HepG2 (cell line): ENCODE data around the gene UBE2O. TPM values are rescaled to one million over a fixed set of nuclear protein-coding genes. Genes with fewer than 3 reads are reported as not detected.

Experiments used
- DPF2 ChIP-seq: sonication (generic); formaldehyde crosslinking; IDR thresholded peaks from 2 replicates; pipeline ENCODE4 v1.4.0; 2020; ENCODE audit warnings: mild to moderate bottlenecking, low read depth, missing genetic modification reagents, borderline replicate concordance
- FOXA1 ChIP-seq, 2 experiments: fragments of 450-650 bp in 1 of 2; sonication (generic) in 1 of 2; formaldehyde crosslinking in 1 of 2; IDR thresholded peaks; 2 replicates each; pipeline versions ENCODE4 v1.4.0 to v1.6.1; 2016 to 2020; ENCODE audit warnings: missing genetic modification reagents in 1 of 2
- FOXJ3 ChIP-seq: sonication (generic); formaldehyde crosslinking; IDR thresholded peaks from 2 replicates; pipeline ENCODE4 v1.4.0; 2020; ENCODE audit warnings: missing genetic modification reagents, mild to moderate bottlenecking, borderline replicate concordance
- HDAC1 ChIP-seq: sonication (generic); formaldehyde crosslinking; IDR thresholded peaks from 2 replicates; pipeline ENCODE4 v1.5.1; 2020; ENCODE audit warnings: mild to moderate bottlenecking, missing genetic modification reagents
- HDAC2 ChIP-seq: sonication (generic); formaldehyde crosslinking; IDR thresholded peaks from 2 replicates; pipeline ENCODE4 v1.4.0; 2020; ENCODE audit warnings: missing genetic modification reagents
- HDAC6 ChIP-seq: fragments of 200-600 bp; sonication (generic); IDR thresholded peaks from 2 replicates; pipeline ENCODE4 v1.7.0; 2017; ENCODE audit warnings: mild to moderate bottlenecking, antibody characterized with exemption, low read length, low read depth
- JUN ChIP-seq: sonication (generic); formaldehyde crosslinking; IDR thresholded peaks from 2 replicates; pipeline ENCODE4 v1.4.0; 2020; ENCODE audit warnings: mild to moderate bottlenecking, missing genetic modification reagents
- KMT2A ChIP-seq: sonication (generic); formaldehyde crosslinking; IDR thresholded peaks from 2 replicates; pipeline ENCODE4 v1.4.0; 2020; ENCODE audit warnings: missing genetic modification reagents
- PAXIP1 ChIP-seq: sonication (generic); formaldehyde crosslinking; conservative IDR thresholded peaks from 2 replicates; pipeline ENCODE4 v1.4.0; 2020; ENCODE audit warnings: mild to moderate bottlenecking, missing genetic modification reagents, moderate library complexity
- RARA ChIP-seq: IDR thresholded peaks from 2 replicates; pipeline ENCODE4 v1.6.1; 2016; ENCODE audit warnings: missing genetic modification reagents, missing compliant biosample characterization
- ZEB1 ChIP-seq: IDR thresholded peaks from 2 replicates; pipeline ENCODE4 v1.6.1; 2012; ENCODE audit warnings: mild to moderate bottlenecking, low read depth, inconsistent platforms; ENCODE audit not compliant: insufficient replicate concordance
- ZNF280D ChIP-seq: sonication (generic); formaldehyde crosslinking; IDR thresholded peaks from 2 replicates; pipeline ENCODE4 v1.5.1; 2020; ENCODE audit warnings: mild to moderate bottlenecking, missing genetic modification reagents
- ZNF503 ChIP-seq: sonication (generic); formaldehyde crosslinking; IDR thresholded peaks from 2 replicates; pipeline ENCODE4 v1.4.0; 2020; ENCODE audit warnings: missing genetic modification reagents
- polyA plus RNA-seq, 8 experiments: library from polyadenylated mRNA; depleted of rRNA in 3 of 8; stranded (reverse) in 7 of 8; unstranded in 1 of 8; fragments of >200 nt; fragmentation: Illumina TruSeq in 4 of 8; extraction: Trizol in 4 of 8; gene quantifications; 2 replicates each; pipeline versions ENCODE4 v1.2.1 to v1.2.3, GENCODE V29; 2011 to 2016; ENCODE audit warnings: low read depth in 4 of 8, missing spikeins in 1 of 8, mixed read lengths in 1 of 8; ENCODE audit not compliant: insufficient read depth in 1 of 8
- total RNA-seq, 5 experiments: library from RNA; depleted of rRNA; stranded (reverse); fragments of >200 nt; fragmentation: Illumina TruSeq; extraction: Trizol; gene quantifications; 2 replicates each; pipeline ENCODE4 v1.2.3, GENCODE V29; 2016; ENCODE audit warnings: low read depth in 1 of 5
- TF ChIP-seq, protein P1 (sequence below): IDR thresholded peaks from 2 replicates; pipeline ENCODE4 v1.6.1; 2018; ENCODE audit warnings: missing genetic modification reagents
- TF ChIP-seq, protein P2 (sequence below): sonication (generic); formaldehyde crosslinking; IDR thresholded peaks from 2 replicates; pipeline ENCODE4 v1.4.0; 2020; ENCODE audit warnings: mild to moderate bottlenecking, low read depth, missing genetic modification reagents
- TF ChIP-seq, protein P3 (sequence below): sonication (generic); formaldehyde crosslinking; IDR thresholded peaks from 2 replicates; pipeline ENCODE4 v1.5.1; 2020; ENCODE audit warnings: missing genetic modification reagents, mild to moderate bottlenecking, borderline replicate concordance

Gene UBE2O
- total and polyA plus RNA-seq, 2 of the 13 experiments (the other 11 are each of a cell fraction or from before 2014, with no cell fraction given) = 21.5 to 23.5 TPM

GRCh38 chr17:76351526-76352071 is 101.4 kb downstream of the UBE2O start (continued):
- TF ChIP-seq PAXIP1 (CRISPR knock-in tag) = peak; percentile 89
- TF ChIP-seq, protein P1, sequence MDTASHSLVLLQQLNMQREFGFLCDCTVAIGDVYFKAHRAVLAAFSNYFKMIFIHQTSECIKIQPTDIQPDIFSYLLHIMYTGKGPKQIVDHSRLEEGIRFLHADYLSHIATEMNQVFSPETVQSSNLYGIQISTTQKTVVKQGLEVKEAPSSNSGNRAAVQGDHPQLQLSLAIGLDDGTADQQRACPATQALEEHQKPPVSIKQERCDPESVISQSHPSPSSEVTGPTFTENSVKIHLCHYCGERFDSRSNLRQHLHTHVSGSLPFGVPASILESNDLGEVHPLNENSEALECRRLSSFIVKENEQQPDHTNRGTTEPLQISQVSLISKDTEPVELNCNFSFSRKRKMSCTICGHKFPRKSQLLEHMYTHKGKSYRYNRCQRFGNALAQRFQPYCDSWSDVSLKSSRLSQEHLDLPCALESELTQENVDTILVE (CRISPR knock-in tag) = peak; percentile 83; the same call in 1 of the 2 replicates
- TF ChIP-seq HDAC1 (CRISPR knock-in tag) = peak; percentile 74
- peak; percentile 33; the same call in 1 of the 2 replicates for TF ChIP-seq ZNF503 (CRISPR knock-in tag)
- TF ChIP-seq ZEB1 = peak; percentile 22
- peak; percentile 39; the same call in 1 of the 2 replicates for TF ChIP-seq DPF2 (CRISPR knock-in tag)
- peak; percentile 55; the same call in 1 of the 2 replicates for TF ChIP-seq FOXJ3 (CRISPR knock-in tag)
- TF ChIP-seq ZNF280D (CRISPR knock-in tag) = peak; percentile 46; the same call in 1 of the 2 replicates
- TF ChIP-seq RARA (CRISPR knock-in tag) = peak; percentile 69
- TF ChIP-seq HDAC6 = no peak
- TF ChIP-seq JUN (CRISPR knock-in tag) = 0 out of 2 replicates have a peak, but pooled peaks have one; percentile 6
- TF ChIP-seq KMT2A (CRISPR knock-in tag) = peak; percentile 81
- no peak for TF ChIP-seq FOXA1 (IDR thresholded peaks at IDR 0.05)
- peak; percentile 81 for TF ChIP-seq FOXA1 (CRISPR knock-in tag; IDR thresholded peaks at IDR 0.05)
- TF ChIP-seq, protein P2, sequence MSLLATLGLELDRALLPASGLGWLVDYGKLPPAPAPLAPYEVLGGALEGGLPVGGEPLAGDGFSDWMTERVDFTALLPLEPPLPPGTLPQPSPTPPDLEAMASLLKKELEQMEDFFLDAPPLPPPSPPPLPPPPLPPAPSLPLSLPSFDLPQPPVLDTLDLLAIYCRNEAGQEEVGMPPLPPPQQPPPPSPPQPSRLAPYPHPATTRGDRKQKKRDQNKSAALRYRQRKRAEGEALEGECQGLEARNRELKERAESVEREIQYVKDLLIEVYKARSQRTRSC (CRISPR knock-in tag) = 0 out of 2 replicates have a peak, but pooled peaks have one; percentile 24
- peak; percentile 77 for TF ChIP-seq HDAC2 (CRISPR knock-in tag)
- TF ChIP-seq, protein P3, sequence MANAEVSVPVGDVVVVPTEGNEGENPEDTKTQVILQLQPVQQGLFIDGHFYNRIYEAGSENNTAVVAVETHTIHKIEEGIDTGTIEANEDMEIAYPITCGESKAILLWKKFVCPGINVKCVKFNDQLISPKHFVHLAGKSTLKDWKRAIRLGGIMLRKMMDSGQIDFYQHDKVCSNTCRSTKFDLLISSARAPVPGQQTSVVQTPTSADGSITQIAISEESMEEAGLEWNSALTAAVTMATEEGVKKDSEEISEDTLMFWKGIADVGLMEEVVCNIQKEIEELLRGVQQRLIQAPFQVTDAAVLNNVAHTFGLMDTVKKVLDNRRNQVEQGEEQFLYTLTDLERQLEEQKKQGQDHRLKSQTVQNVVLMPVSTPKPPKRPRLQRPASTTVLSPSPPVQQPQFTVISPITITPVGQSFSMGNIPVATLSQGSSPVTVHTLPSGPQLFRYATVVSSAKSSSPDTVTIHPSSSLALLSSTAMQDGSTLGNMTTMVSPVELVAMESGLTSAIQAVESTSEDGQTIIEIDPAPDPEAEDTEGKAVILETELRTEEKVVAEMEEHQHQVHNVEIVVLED (CRISPR knock-in tag) = peak; percentile 29; the same call in 1 of the 2 replicates
